GM19324 (cell line): ENCODE data around the gene LYZL1.
"Not testable (repeated sequence)": the region's sequence is repeated elsewhere in the genome, so short reads cannot be mapped to it uniquely, and the experiment has no call there.

Source experiments
- ATAC-seq: cut with Tn5 transposase; IDR thresholded peaks from one replicate; pipeline ENCODE4 v1.9.1; 2021; ENCODE audit warnings: mild to moderate bottlenecking, moderate library complexity; ENCODE audit not compliant: unreplicated experiment, low FRiP score

LYZL1 gene

DNA sequence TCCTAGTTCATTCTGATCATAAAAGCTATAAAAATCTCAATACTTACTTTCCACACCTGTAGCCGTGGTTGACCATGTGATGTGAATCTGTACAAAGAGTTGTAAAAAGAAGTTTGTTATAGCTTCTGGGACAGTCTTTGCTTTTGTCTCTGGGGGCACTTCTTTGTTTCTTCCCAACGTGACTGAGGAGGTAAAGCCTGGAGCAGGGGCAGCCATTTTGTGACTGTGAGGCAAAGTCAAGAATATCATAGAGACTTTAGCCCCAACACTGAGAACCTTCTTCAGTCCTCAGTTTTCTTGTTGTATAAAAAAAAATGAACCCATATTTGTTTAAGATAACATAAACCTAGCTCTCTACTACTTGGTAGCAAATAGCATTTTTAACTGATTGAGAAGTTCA lies 29.4 kb upstream of the LYZL1 start:
- ATAC-seq: no peak

DNA sequence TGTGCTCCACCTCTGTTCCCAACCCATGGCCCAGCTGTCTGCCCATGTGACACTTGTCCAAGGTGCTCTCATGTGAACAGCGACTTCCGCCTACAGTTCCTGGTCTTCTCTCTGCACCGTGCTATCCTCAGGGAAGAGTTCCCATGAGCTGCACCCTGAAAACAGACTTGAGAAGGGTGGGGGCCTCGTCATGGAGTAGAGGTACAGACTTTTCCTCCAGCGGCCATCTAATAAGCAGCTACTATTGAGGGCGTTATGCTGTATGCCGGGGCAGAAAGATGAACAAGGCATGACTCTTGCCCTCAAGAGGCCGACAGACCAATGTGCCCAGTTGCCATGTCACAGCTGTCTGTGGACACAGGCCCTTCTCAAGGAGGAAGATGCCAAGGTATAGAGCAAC lies 25.4 kb upstream of the LYZL1 start:
- no peak for ATAC-seq

DNA sequence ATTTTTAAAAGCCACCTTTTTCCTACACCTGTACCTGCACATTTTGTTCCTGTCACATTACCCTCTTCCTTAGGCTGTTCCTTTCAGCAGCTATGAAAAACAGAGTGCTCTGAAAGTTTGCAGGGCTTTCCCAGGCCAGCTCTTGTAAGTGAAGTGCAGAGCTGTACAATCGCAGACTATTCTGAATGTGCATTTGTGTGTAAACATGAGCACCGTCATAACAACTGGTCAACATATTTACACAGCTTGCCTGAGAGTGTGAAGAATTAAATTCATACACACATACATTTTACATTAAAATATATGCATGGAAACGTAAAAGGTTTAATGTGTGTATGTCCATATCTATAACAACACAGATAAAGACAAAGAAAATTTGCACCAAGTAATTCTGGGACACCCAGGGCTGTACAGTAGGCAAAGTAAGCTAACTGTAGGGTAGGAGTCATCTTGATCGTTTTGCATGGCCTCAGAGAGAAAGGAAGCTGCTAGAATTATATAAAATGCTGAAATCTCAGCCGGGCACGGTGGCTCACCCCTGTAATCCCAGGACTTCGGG lies 23.6 kb upstream of the LYZL1 start:
- ATAC-seq: no peak

DNA sequence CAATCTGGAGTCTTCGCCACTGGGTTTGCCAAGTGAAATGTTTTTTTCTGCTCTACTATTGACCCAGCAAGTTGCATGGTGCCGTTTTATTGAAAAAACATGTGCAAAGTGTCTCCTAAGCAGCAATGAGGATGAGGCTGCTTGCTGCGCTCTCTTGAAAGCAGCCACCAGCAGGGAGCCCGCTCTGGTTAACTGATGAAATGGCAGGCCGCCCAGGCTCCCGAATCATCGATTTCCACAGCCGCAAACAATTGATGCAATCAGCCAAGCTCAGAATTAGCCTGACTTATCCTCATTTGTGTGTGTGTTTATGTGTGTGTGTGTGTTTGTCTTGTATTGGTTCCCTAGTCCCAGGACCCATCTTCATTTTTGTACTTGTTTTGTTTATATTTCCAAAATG lies 22.2 kb upstream of the LYZL1 start:
- ATAC-seq: no peak

DNA sequence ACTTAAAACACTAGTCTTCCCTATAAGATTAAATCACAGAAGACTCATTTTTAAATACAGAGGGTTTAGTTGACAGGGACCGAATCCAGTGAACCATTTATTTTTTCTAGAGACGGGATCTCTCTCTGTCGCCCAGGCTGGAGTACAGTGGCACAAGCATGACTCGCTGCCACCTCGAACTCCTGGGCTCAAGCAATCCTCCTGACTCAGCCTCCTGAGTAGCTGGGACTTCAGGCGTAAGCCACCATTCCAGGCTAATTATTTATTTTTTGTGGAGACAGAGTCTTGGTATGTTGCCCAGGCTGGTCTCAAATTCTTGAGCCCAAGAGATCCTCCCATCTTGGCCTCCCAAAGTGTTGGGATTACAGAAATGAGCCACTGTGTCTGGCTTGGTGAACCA lies 20.9 kb upstream of the LYZL1 start:
- ATAC-seq: no peak

DNA sequence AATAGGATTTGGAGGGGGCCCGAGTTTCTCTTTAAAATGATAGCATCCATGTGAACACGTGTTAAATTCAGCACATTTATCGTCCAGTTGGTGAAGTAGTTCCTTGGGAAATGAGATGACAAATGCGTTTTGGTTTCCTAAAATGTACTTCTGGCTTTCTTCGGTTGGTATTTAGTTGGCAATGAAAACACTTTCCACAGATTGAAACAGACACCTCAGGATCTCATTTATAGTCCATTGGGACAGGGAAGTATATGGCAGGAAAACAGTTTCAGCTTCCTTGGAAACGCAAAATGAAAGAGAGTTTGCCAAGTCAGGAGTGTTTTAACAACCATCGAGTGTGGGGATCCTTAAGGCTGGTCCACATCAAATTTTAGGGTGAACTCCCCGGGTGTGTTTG lies 19.4 kb upstream of the LYZL1 start:
- ATAC-seq: no peak

DNA sequence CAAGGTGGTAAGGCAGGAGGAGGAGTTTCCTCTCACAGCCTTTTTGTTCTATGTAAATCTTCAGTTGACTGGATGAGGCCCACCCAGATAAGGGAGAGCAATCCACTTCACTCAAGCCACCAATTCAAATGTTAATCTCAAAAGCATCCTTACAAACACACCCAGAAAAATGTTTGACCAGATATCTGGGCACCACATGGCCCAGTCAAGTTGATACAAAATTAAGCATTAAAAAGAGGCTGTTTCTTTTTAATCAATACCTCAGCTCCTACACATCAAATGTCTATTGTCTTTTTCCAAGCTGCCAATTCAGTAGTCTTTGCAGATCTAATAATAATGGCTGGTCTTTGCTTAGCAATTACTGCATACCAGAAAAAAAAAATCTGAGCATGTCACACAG lies 18.0 kb upstream of the LYZL1 start:
- no peak for ATAC-seq

DNA sequence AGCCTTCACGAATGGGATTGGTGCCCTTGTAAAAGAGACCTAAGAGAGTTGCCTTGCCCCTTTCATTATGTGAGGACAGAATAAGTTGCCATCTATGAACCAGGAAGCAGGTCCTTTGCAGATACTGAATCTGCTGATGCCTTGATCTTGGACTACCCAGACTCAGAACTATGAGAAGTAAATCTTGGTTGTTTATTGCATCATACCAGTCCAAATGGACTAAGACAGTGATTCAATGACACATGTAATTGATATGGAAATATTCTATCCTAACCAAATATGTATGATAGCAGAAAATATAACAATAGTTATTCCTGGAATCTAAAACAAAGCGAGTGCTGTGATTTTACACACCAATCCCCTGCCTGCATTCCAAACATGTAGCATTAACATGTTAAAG lies 17.0 kb upstream of the LYZL1 start:
- ATAC-seq: no peak

DNA sequence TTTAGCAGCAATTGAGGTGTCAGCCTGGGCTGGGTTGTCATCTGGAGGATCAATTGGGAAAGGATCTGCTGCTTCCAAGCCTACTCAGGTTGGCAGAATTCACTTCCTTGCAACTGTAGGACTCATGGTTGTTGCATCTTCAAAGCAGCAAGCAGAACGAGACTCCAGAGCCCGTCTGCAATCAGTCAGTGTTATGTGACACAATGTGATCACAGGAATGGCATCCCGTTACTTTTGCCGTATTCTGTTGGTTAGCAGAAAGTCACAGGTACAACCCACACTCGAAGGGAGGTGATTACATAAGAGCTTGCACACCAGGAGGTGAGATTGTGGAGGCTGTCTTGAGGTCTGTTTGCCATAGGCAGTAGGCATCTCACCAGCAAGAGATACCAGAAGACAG lies 15.4 kb upstream of the LYZL1 start:
- ATAC-seq: no peak

DNA sequence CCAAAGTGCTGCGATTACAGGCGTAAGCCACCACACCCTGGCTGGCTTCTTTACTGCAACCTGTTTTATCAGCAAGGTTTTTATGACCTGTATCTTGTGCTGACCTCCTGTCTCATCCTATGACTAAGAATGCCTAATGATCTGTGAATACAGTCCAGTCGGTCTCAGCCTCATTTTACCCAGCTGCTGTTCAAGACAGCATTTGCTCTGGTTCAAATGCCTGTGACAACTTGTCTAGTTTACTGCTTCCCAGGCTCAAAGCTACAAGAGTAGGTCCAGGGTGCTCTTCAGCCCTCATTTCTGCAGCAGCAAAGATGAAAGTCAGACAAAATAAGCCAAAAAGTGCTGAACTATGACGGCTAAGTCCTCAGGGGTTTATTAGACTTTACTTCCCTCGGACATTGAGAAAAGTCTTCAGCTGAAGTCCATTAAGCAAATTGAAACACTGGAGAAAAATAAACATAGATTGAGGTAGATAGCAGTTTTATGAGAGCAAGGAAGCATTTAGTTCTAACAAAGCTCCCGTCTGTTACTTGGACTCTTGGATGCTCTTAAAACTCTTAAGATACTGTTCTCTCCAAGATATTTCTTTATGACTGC lies 12.5 kb upstream of the LYZL1 start:
- no peak for ATAC-seq

DNA sequence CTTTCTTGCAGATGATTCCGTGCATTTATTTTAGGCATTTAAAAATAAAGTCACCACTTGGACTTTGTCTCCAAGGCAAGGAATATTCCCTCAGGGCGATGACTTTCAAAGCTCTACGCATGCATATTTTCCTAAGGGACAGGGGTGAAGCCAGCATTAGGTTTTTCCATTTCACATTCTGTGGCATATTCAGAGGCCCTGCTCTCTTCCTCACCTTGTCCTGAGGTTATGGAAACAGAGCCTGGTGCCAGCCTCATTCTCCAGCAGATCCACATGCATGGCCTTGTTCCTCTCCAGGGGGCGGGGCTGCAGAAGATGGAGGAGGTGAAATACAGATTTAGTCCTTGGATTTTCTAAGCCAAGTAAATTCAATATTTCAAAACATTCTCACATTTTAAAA lies 11.6 kb upstream of the LYZL1 start:
- ATAC-seq: no peak

DNA sequence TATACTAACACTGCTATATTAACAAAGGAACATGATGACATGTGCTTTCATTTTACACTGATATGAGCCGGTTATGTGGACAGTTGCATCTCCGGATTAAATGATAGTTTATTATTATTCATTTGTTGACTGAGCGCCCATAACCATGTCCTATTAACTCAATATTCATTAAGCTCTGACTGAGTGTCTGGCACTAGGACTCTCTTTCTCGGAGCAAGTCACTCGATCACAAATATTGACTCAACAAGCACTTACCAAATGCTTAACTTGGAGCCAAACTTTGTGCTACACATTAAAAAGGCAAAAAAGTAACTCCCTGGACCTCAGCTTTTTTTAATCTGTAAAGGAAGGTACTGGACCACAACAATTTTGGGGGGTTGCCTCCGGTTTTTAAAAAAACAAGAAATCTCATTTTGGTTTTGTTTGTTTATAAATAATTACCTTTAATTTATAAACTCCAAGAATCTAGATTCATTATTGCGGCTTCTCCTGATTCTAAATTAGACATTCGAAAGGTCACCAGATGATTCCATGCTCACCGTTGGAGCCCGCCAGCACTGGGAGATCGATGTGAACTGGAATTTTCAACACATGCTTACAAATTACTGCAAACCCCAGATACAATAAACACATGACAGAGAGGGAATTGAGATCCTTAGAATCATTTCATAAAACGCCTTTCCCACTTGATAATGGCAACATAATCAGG lies 8.9 kb upstream of the LYZL1 start:
- no peak for ATAC-seq

DNA sequence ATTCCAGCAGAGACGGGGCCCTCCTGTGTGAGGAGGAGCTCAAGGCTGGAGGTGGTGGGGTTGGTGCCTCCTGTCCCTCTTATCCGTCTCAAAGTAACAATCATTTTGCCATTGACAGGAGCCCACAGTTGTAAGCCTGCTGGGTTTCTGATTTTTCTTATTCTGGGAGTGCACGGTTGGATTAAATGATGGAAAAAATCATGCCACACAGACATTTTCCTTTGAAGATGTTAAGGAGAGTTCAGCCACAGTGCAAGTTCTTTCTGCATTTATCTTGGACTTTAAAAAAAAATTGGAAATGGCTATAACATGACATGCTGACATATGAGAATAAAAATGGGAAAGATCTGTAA lies 8.4 kb upstream of the LYZL1 start:
- ATAC-seq: no peak

DNA sequence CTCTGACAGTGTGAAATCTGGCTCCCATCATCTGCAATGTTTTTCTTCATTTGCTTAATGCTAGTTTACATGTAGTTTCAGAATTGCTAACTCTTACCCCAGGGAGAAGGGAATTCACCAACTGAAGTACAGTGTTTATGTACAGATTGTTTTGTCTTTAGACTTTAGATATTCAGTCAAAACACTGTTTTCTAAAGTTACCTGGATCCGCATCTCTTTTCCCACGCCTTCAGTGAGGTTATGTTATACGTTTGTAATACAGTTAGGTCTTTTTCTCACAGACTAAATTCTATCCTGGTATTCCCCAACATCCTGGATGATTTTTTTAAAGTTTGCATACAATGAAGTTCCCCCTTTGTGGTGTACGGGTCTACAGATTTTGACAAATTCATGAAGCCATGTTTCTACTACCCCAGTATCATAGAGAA lies 3.2 kb upstream of the LYZL1 start:
- peak; percentile 87 for ATAC-seq

DNA sequence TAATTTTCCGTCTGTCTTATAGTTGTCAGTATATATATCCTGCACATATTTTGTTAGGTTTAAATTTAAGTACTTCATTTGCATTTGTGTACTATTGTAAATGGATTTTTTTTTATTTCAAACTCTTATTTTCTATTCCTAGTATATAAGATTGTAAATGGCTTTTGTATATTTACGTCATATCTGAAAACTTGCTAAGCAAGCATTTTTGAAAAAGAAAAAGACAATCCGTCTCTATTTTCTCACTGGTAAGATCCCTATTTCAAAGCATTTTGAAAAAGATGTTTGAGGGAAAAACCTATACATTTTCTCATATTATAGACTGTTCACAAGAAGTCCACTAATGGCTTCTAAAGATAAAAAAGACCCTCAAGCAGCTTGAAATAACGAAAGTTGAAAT lies 1.2 kb upstream of the LYZL1 start:
- ATAC-seq: no peak

DNA sequence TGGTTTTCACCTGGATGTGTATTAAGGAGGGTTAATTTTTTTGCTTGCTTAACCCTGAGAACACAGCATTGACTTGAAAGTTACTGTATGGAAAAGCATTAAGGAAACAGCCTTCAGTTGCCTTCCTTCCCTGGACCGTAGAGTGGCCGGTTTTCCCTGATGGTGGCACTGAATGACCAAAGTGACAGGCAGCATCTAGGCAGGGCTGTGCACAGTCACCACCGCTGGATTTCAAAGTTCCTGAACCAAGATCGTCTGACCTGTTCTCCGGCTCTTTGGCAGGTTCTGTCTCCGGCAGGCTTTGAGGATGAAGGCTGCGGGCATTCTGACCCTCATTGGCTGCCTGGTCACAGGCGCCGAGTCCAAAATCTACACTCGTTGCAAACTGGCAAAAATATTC lies 2.7 kb downstream of the LYZL1 start:
- ATAC-seq: not testable (repeated sequence)

DNA sequence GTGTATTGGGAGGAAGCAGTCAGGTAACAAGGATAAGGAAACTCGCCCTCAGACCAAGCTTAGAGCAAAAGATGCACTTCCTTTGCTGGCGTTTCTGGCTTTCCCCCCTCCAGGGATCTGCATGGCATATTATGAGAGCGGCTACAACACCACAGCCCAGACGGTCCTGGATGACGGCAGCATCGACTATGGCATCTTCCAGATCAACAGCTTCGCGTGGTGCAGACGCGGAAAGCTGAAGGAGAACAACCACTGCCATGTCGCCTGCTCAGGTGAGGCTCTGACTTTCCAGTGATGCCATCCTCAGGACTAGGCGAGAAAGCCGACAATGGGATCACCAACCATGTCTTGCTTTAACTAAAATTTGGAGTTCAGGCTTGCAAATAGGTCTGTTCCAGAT lies 3.5 kb downstream of the LYZL1 start:
- not testable (repeated sequence) for ATAC-seq

DNA sequence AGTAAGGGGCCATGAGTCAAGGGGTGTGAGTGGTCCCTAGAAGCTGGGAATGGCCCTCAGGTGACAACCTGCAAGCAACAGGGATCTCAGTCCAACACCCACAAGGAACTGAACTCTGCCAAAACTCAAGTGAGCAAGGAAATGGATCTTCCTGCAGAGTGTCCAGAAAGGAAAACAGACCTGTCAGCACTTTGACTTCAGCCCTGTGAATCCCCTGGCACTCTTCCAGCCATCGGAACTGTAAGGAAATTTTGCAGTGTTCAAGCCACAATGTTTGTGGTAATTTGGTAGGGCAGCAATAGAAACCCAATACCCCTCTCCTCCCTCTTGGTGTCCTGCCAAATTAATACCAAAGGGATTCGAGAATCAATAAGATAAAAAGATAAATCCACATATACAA lies 6.9 kb downstream of the LYZL1 start:
- ATAC-seq: no peak

DNA sequence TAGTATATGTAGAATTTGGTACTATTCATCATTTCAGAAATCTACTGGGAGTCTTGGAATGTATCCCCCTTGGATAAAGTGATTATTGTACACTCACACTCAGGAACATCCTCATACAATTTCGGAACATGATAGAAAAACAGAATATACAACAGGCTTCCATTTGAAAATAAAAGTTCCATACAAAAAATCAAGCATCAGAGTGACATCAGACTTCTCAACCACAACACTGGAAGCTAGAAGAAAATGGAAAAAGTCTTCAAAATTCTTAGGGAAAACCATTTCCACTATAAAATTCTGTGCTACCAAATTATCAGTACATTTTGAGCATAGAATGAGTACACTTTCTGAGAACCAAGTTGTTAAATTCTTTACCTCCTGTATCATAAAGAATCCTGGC lies 8.8 kb downstream of the LYZL1 start:
- no peak for ATAC-seq

DNA sequence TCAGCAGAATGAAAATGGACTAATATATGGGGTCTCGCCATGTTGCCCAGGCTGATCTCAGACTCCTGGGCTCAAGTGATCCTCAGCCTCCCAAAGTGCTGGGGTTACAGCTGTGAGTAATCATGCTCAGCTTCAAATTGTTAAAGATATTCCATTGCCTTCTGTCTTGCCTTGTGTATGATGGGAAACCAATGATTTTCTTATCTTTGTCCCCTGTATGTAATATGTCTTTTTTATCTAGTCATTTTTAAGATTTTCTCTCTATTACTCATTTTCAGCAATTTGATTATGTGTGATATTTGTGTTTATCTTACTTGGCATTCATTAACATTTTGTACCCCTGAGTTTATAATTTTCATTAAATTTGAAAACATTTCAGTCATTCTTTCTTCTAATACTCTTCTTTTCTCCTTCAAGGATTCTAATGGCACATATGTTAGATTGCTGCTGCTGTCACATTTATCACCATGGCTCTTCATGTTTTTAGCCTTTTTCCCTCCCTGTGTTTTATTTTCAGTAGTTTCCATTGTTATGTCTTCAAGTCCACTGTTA lies 12.6 kb downstream of the LYZL1 start:
- ATAC-seq: no peak

DNA sequence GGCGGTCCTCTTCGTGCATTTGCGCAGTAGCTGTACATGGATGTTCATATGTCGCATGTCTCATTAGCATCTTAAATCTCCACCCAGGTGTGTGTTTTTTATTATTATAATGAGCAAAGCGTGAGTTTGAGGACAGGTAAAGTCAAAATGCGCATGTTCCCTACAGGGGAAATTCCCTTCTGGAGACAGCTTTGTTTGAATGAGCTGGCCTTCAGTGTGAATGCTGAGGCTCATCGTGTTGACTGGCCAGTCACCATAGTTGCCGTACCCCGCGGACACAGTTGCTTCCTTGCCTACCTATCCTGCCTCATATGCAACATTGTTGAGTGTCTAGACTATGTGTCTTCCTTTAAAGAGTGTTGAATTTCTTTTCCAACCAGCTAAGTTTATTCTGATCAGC lies 13.6 kb downstream of the LYZL1 start:
- no peak for ATAC-seq
